ENCODE results near the gene SNAP29.
"Not testable (repeated sequence)": the region's sequence is repeated elsewhere in the genome, so short reads cannot be mapped to it uniquely, and the experiment has no call there.

- TF ChIP-seq REST (IDR thresholded peaks at IDR 0.05; ENCODE audit: insufficient read depth in 1 of 2, low read depth in 2 of 2, low read length in 1 of 2); TCF7L2 (IDR thresholded peaks at IDR 0.05; ENCODE audit: low read depth, low read length); POLR2AphosphoS5 (IDR thresholded peaks at IDR 0.05; ENCODE audit: low read depth, low read length); SIN3A (IDR thresholded peaks at IDR 0.05; ENCODE audit: borderline replicate concordance, insufficient read depth, low read depth, low read length): not testable (repeated sequence)
- TF ChIP-seq, protein P1, sequence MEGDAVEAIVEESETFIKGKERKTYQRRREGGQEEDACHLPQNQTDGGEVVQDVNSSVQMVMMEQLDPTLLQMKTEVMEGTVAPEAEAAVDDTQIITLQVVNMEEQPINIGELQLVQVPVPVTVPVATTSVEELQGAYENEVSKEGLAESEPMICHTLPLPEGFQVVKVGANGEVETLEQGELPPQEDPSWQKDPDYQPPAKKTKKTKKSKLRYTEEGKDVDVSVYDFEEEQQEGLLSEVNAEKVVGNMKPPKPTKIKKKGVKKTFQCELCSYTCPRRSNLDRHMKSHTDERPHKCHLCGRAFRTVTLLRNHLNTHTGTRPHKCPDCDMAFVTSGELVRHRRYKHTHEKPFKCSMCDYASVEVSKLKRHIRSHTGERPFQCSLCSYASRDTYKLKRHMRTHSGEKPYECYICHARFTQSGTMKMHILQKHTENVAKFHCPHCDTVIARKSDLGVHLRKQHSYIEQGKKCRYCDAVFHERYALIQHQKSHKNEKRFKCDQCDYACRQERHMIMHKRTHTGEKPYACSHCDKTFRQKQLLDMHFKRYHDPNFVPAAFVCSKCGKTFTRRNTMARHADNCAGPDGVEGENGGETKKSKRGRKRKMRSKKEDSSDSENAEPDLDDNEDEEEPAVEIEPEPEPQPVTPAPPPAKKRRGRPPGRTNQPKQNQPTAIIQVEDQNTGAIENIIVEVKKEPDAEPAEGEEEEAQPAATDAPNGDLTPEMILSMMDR (IDR thresholded peaks at IDR 0.05) = not testable (repeated sequence)
These were observed 42.6 kb downstream of the SNAP29 start for GRCh38 chr22:20901093-20902033.

All from Panc1 (cell line).